Stimulated activated CD8-positive, alpha-beta memory T cell treated with anti-CD3 and anti-CD28 coated beads, Interleukin-15, amount 100 ng/mL, for 1 hour (primary cell): Measurements from ENCODE around the gene OTX2.

Experiments used
- DNase-seq: peaks from one replicate; pipeline ENCODE4 v3.0.0-alpha.2; 2020; ENCODE audit warnings: low read depth

The OTX2 gene

DNA sequence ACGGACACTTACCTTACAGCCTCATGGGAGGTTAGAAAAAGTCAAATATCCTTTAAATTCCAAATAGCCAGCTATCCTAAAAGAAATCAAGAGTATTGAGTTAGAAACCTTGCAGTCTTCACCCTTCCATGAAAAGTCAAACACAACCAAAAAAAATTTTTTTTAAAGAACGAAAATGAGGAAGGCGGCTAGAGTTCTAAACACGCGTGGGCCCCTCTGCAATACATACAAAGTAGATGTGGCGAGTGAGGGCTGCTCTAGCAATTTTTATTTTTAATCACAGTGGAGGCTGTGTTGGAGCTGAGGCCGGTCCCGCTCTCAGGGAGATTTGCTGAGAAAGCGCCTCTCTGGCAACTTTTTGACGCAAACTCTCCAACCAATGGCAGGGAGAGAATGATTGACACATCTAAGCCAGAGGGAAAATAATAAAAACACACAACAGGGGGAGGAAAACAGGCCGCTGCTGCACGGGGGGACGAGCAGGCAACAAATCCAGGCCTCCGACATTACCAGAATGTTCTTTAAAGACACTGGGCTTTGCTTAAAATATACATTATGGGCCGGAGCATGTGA is at the start of gene OTX2:
TSS of gene OTX2 (minus strand) at position 333 of the 573 bp plus-strand sequence. CDS start 5,023 bp downstream, outside the sequence.
- DNase-seq = no peak

DNA sequence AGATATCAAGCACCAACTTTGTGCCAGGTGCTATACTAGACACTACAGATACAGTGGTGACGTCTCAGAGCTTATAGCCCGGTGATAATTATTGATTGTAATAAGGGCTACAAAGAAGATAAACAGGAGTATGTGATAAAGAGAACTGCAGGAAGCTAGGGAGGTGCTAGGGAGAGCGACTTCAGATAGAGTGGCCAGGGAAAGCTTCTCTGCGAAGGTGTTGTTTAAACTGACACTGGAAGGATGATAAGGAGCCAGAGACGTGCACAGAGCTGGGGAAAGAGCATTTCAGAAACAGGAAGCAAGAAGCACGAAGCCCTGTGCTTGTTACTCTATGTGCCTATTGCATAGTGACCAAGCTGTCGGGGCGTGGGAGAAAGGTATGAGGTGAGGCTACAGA is 48.1 kb upstream of the OTX2 start:
- DNase-seq = no peak

DNA sequence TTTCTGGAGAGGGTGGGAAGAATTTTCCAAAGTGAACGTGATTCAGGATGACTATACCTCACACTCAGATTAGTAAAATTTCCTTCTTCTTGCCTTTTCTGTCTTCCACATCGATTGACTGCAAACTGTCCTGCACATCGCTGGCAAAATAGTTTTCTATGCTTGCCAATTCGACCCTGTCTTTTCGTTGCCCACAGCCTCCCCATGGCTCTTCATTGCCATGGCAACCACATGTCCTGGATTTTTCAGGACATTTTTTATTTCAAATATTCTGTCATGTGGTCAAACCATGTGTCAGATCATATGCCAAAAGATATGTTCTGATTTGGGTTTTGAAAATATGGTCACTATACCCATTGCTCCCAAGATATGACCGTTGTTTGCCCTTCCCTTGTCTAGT is 46.9 kb upstream of the OTX2 start:
- no peak for DNase-seq

DNA sequence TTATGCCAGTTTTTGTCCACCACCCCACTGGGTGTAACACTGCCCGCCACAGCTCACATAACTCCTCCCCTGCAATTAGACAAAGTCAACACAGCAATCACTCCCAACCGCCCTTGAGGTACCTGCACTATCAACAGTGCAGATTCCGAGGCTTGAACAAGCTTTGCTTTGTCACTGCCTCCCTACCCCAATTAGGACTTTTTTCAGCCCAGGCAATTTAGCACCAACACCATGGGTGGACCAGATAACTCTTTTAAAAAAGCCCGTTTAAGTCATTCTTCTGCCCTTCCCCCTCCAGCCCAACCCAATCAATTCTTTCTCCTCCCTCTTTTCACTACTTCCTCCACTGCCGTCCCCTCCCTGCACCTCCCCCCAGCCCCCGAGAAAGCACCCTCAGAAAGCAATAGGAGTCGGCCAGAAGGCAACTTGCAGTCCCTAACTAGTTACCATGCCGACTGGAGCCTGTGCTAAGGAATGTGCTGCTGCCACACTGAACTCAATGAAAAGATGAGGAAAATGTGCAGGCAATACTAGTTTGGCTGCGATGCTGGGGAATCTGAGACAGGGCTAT is 45.7 kb upstream of the OTX2 start:
- DNase-seq = no peak

DNA sequence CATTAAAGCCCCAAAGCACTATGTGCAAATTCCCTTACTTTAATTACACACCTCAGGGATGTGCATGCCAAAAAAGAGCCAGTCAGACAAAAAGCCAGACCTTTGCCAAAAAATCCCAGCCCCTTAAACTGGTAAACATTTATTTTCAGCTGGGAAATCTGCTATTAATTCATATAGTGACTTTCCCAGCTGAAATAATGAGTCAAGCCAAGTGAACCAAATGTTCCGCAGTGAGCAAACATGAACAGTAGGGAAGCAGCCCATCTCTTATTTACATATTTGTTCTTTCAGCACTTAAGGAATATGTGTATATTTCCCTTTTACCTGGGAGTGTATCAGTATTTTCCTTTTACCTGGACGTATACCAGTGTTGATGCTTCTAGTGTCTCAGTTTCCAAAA is 44.0 kb upstream of the OTX2 start:
- no peak for DNase-seq

DNA sequence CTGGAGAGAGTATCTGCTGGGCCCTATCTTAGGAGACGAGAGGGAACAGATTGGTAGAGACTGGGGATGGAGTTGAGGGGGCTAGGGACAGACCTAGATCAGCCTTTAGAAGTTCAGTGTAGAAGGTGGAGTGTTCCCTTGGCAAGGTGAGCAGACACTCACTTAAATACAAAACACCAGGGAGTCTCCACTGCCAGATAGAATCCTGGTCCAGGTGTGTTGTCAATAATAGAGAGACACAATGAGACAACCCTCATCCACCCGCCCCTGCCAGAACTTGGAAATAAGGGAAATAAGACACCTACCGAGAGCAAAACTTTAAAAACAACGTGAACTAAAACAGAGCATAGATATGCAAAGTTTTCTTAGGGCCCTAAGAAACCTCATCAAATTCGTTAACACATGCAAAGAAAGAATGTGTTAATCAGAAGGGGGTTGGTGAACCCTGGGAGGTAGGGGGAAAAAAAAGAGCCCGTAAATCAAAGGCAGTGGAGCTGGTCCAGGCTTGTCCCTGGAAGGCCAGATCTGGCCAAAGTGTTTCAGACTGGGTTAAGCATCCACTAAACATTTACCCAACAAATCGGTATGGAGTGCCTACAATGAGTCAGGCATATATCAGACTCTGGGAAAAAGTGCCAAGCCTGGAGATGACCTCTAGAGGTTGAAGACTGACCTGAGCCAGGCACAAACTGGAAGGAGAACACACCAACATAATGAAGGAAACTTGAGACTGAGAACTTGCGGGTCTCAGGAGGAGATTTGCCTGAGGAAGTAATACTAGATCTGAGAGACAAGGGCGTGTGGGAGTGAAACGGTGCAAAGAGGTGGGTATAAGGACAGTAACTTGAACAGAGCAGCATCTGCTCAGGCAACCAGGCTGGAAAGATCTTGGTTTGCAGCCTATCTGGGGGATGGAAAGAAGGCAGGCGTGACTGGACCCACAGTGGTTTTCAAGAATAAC is 37.0 kb upstream of the OTX2 start:
- DNase-seq = no peak

DNA sequence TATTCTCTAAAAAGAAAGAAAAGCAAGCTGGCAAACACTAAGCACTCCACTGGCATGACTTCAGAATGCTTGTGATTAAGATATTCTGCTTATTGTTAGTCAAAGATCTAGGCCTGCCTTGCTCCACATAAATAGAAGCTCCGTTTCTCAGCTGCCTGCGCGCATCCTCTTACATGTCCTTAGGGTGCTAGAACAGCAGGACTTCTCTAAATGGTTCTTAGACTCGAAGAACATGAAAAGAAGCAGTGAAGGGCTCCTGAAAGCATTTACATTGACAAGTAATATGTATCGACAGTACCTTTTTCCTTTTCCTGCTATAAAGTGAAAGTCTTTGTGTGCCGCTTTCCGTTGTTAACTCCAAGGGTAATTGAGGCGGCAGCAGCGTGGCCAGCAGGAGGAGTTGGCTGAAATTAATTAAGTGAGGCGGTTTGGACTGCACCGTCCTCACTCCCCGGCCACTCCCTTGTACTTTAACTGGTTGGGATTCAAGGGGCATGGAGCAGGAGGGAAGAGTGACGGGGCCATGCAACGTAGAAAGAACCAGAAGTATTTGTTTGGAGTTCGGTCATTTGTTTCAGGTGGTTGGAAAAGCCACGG is 34.2 kb upstream of the OTX2 start:
- no peak for DNase-seq

- DNase-seq = no peak
Observed at GRCh38 chr14:56841611-56842010, 31.3 kb upstream of the OTX2 start.

- DNase-seq = no peak
Observed at GRCh38 chr14:56840221-56840620, 29.9 kb upstream of the OTX2 start.

GRCh38 chr14:56829151-56829550 is 18.9 kb upstream of the OTX2 start:
- DNase-seq = no peak

DNA sequence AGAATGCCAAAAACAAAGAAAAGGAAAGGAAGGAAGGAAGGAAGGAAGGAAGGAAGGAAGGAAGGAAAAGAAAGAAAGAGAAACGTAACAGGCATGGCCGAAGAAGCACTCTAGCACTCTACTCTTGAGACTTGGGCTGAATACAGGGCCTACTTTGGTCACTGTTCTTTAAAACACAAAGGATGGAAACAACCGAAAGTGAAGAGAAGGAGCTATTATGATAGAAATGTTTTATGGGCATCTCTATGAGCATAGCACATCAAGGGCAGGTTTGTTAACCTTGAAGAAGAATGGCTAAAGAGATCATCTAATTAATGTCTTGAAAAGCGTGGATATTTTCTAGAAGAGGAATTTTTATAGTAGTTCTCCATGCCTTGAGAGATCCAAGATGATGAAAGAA is 15.9 kb upstream of the OTX2 start:
- DNase-seq = no peak

GRCh38 chr14:56821805-56822610 is 11.7 kb upstream of the OTX2 start:
- DNase-seq = no peak

DNA sequence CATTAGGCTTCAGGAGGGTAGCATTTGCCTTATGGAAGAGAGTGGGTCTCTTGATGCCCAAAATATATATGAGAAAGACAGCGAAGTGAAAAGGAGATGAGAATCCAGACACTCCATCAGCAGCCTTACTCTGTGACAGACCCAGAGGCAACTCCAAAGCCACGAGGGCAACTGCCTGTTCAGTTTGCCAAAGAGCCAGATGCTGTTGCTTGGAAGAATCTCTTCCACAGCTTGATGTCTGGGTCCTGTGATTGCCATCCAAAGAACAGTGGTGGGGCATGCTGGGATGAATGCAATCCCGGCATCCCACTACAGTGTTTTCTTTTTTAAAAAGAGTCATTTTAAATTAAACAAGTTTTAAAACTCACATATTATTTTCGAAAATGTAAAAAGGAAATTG is 10.9 kb upstream of the OTX2 start:
- no peak for DNase-seq

- DNase-seq = no peak
Observed at GRCh38 chr14:56817396-56817921, 7.2 kb upstream of the OTX2 start.

- no peak for DNase-seq
Observed at GRCh38 chr14:56816574-56817391, 6.5 kb upstream of the OTX2 start.

DNA sequence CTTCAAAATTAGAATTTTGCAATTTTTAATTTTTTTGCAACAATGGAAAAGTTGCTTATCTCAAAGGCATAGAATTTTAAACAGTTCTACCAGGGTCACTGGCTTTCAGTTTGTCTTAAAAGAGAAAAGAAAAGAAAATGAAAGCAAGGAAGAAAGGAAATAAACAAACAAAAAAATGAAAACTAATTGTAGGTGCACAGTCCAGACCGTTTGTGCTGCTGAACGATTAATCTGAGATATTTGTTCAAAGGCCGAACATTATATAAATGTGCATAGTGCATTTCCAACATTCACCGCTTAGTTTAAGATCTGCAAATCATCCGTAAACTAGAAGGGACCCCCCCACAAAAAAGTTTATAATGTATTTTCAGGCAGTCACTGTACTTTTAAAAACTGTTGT is 5.5 kb upstream of the OTX2 start:
- DNase-seq = no peak

DNA sequence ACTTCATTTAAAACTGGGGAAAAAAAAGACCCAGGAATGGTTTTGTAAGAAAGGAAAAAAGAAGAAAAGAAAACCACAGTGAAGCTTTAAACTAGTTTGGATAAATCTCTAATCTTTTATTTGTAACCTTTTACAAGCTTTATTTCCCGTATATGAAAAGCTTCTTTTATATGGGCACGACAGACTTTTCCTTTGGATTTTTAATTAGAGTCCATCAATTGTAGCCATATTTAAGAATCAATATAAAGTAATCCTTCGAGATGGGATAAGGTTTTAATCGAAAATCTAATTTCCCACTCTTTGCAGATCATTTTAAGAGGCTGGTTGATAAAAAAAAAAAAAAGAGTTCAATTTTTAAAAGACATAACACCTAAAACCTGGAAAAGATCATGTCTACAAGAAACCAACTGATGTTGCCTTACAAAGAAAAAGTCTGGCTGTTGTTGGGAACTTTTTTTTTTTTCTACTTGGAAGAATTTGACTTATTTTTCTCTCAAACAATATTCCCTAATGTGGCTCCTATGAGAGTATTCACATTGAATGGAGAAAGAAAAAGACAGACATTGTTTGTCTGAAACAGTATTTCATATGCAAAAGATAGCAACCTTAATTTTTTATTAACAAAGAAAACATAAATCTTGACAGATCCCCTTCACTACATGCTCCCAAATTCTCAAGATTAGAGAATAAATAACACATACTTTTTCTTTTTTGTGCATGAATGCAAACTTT is 4.9 kb upstream of the OTX2 start:
- DNase-seq = no peak

GRCh38 chr14:56814519-56814959 is 4.3 kb upstream of the OTX2 start:
- no peak for DNase-seq

GRCh38 chr14:56813143-56813551 is 2.9 kb upstream of the OTX2 start:
- no peak for DNase-seq
